HEK293T (cell line): ENCODE data around the gene SLC9A2.

Experiments
- ARNT ChIP-seq: fragments of 450-650 bp; IDR thresholded peaks from 2 replicates; pipeline ENCODE4 v1.6.1; 2017; ENCODE audit warnings: mild to moderate bottlenecking
- BHLHE40 ChIP-seq: fragments of 450-650 bp; IDR thresholded peaks from 2 replicates; pipeline ENCODE4 v1.6.1; 2016; ENCODE audit warnings: mild to moderate bottlenecking, moderate library complexity, borderline replicate concordance
- ELF4 ChIP-seq: fragments of 450-650 bp; IDR thresholded peaks from 2 replicates; pipeline ENCODE4 v1.6.1; 2017; ENCODE audit warnings: antibody characterized with exemption
- FOXA1 ChIP-seq: fragments of 450-650 bp; IDR thresholded peaks from 2 replicates; pipeline ENCODE4 v1.6.1; 2016; ENCODE audit warnings: mild to moderate bottlenecking
- FOXK2 ChIP-seq: fragments of 450-650 bp; IDR thresholded peaks from 2 replicates; pipeline ENCODE4 v1.6.1; 2016; ENCODE audit warnings: mild to moderate bottlenecking
- FOXM1 ChIP-seq: fragments of 450-650 bp; IDR thresholded peaks from 2 replicates; pipeline ENCODE4 v1.6.1; 2017; ENCODE audit warnings: mild to moderate bottlenecking, borderline replicate concordance
- HDGF ChIP-seq: fragments of 450-650 bp; IDR thresholded peaks from 2 replicates; pipeline ENCODE4 v1.6.1; 2017; ENCODE audit warnings: antibody characterized with exemption, borderline replicate concordance
- PKNOX1 ChIP-seq: fragments of 450-650 bp; IDR thresholded peaks from 2 replicates; pipeline ENCODE4 v1.6.1; 2016
- SP1 ChIP-seq: fragments of 450-650 bp; IDR thresholded peaks from 2 replicates; pipeline ENCODE4 v1.6.1; 2017
- SUZ12 ChIP-seq: fragments of 450-650 bp; IDR thresholded peaks from 2 replicates; pipeline ENCODE4 v1.6.1; 2016; ENCODE audit warnings: mild to moderate bottlenecking
- TARDBP ChIP-seq: fragments of 450-650 bp; IDR thresholded peaks from 2 replicates; pipeline ENCODE4 v1.6.1; 2016
- ZNF384 ChIP-seq: fragments of 450-650 bp; IDR thresholded peaks from 2 replicates; pipeline ENCODE4 v1.6.1; 2016

GRCh38 chr2:102703305-102703704 lies 84.0 kb downstream of the SLC9A2 start:
- TF ChIP-seq ELF4 (no peak), FOXK2 (no peak), FOXA1 (no peak), FOXM1 (no peak), PKNOX1 (no peak), ZNF384 (no peak), SP1 (no peak), SUZ12 (no peak), TARDBP (no peak), BHLHE40 (no peak), ARNT (no peak), HDGF (no peak)
